Prostate gland (tissue), 2 donors: ENCODE results near the gene MYCBPAP. TPM values are rescaled to one million over a fixed set of nuclear protein-coding genes. Genes with fewer than 3 reads are reported as not detected.

Source experiments
- DNase-seq: peaks from one replicate; pipeline ENCODE4 v3.0.0-alpha.2; 2019; ENCODE audit warnings: low spot score
- H3K27ac ChIP-seq, 2 donors: fragments of 200-600 bp; sonication (generic); 2 replicates each; pipeline ENCODE4 v1.5.1; 2017 to 2019
- H3K27me3 ChIP-seq: fragments of 200-600 bp; sonication (generic); replicated peaks from 2 replicates; pipeline ENCODE4 v1.5.1; 2019; ENCODE audit not compliant: insufficient read depth
- H3K36me3 ChIP-seq, 2 donors: fragments of 200-600 bp; sonication (generic); 1 replicate in 1 of 2; 2 replicates in 1 of 2; pipeline versions ENCODE4 v1.5.1 to v1.8.1; 2017 to 2019
- H3K4me1 ChIP-seq: fragments of 200-600 bp; sonication (generic); replicated peaks from 2 replicates; pipeline ENCODE4 v1.5.1; 2019
- H3K4me3 ChIP-seq, 2 donors: fragments of 200-600 bp; sonication (generic); 2 replicates each; pipeline ENCODE4 v1.5.1; 2017 to 2019
- H3K9me3 ChIP-seq: fragments of 200-600 bp; sonication (generic); 2 replicates; pipeline ENCODE4 v1.5.1; 2017
- POLR2A ChIP-seq: fragments of 450-650 bp; IDR thresholded peaks from one replicate; pipeline ENCODE4 v1.6.1; 2016; ENCODE audit warnings: antibody characterized with exemption, mild to moderate bottlenecking
- POLR2AphosphoS5 ChIP-seq: sonication (generic); formaldehyde crosslinking; IDR thresholded peaks from one replicate; pipeline ENCODE4 v1.6.1; 2017; ENCODE audit warnings: antibody characterized with exemption
- WGBS: methylation state at CpG from one replicate; pipeline ENCODE4 v1.1.5; 2018; 5-methylcytosine and 5-hydroxymethylcytosine counted together
- intact Hi-C: fragments of 100-400 bp; cut with DNase I; formaldehyde crosslinking; loops from one replicate; pipeline ENCODE4 v1.14.2; 2022
- total RNA-seq, 2 donors: library from RNA; depleted of rRNA; stranded (reverse); fragments of >200 nt; gene quantifications; one replicate each; pipeline ENCODE4 v1.1.0, GENCODE V29; 2016
- TF ChIP-seq, protein P1 (sequence below), 4 experiments: fragments of 200-600 bp in 2 of 4; fragments of 450-650 bp in 2 of 4; sonication (generic) in 2 of 4; IDR thresholded peaks; 1 replicate in 3 of 4; 2 replicates in 1 of 4; pipeline ENCODE4 v1.5.1; 2016 to 2019; ENCODE audit warnings: antibody characterized with exemption in 4 of 4, mild to moderate bottlenecking in 2 of 4, moderate library complexity in 2 of 4

MYCBPAP gene
- total RNA-seq, 2 donors from 2014 or later, result 0.14 to 12.6 TPM

GRCh38 chr17:50564916-50565315 lies 56.7 kb downstream of the MYCBPAP start:
- H3K27me3 ChIP-seq, result peaks cover 8% of the 10 kb centered on the region
- no peak for DNase-seq
- intact Hi-C loops, result no loop called here
- no peak overlapping the region for H3K4me3 ChIP-seq
- WGBS, result 14% methylated on average over 18 of the region's 19 CpGs
- no peak overlapping the region for H3K27ac ChIP-seq
- H3K9me3 ChIP-seq, result no peaks in the 10 kb centered on the region
- TF ChIP-seq, protein P1, sequence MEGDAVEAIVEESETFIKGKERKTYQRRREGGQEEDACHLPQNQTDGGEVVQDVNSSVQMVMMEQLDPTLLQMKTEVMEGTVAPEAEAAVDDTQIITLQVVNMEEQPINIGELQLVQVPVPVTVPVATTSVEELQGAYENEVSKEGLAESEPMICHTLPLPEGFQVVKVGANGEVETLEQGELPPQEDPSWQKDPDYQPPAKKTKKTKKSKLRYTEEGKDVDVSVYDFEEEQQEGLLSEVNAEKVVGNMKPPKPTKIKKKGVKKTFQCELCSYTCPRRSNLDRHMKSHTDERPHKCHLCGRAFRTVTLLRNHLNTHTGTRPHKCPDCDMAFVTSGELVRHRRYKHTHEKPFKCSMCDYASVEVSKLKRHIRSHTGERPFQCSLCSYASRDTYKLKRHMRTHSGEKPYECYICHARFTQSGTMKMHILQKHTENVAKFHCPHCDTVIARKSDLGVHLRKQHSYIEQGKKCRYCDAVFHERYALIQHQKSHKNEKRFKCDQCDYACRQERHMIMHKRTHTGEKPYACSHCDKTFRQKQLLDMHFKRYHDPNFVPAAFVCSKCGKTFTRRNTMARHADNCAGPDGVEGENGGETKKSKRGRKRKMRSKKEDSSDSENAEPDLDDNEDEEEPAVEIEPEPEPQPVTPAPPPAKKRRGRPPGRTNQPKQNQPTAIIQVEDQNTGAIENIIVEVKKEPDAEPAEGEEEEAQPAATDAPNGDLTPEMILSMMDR (IDR thresholded peaks at IDR 0.05), result no peak
- no peak for TF ChIP-seq POLR2A
- no peak for TF ChIP-seq POLR2AphosphoS5
- peaks cover 10% of the 10 kb centered on the region for H3K4me1 ChIP-seq
- no peaks in the 10 kb centered on the region for H3K36me3 ChIP-seq

DNA sequence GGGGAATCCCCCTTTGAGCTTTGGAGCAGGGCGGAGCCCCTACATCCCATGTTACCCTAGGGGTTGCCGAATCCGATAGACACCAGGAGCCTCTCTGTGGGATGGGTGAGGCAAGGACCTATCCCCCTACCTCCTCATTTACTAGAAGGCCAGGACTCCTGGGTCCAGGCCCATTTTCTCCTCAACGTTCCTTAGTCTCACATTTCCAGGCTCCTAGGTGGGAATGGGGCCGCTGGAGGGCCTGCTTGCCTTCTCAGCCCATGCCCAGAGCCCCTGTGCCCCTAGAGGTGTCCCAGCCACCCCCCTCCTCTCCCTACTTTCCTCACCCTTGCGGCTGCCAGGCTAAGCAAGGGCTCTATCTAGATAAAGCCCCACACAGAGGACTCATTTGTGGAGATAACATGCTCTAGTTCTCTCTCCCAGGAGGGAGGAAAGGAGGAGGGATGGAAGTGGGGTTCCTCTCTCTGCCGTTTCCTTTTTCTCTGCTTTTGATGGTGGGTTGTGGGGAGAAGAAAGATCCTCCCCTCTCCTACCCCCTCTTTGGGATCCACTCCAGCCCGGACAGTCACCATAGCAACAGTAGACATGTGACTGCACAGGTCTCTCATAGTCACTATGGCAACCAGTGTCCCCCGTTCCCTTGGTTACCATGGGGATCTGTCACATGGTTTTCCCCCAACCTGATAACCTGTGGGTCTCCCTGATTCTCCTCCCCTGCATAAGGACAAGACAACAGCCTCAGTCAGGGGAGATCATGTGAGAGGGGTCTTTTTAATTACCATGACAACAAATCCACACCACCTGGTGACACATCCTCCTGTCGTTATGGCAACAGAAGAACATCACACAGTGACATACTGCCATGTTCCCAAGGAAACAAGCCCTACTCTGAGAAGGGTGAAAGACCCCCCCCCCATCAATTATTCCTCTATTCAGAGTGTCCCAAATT lies 57.4 kb downstream of the MYCBPAP start:
- 51% methylated on average over 10 of the region's 10 CpGs for WGBS

DNA sequence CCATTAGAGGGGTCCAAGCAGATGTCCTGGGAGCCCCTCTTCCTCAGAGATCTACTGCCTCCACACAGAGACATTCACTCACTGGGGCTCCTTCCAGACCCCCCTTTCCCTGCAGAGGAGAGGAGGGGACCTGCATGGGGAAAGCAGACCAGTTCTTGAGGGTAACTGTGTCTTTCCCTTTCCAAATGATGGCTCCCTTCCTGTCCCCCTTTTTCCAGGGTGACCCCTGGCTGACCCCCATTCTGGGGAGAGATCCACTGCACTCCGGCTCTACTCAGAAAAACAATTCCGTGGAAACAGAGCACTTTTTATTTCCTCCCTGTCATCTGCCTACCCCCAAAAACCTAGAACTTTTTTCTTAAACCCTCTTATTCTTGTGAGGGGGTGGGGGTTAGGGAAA lies 58.6 kb downstream of the MYCBPAP start:
- Histone ChIP-seq H3K27me3 (no peaks in the 10 kb centered on the region), H3K4me3 (no peak overlapping the region), H3K27ac (no peak overlapping the region), H3K9me3 (no peaks in the 10 kb centered on the region), H3K36me3 (no peaks in the 10 kb centered on the region), H3K4me1 (no peaks in the 10 kb centered on the region)
- no peak for DNase-seq
- WGBS, result 28% methylated on average over 2 of the region's 2 CpGs
- intact Hi-C loops, result no loop called here
- TF ChIP-seq, protein P1 (IDR thresholded peaks at IDR 0.05), result no peak
- TF ChIP-seq POLR2AphosphoS5, result no peak

More for the DNA sequence above, 57.4 kb downstream of the MYCBPAP start:
- H3K36me3 ChIP-seq, result no peaks in the 10 kb centered on the region
- H3K9me3 ChIP-seq, result no peaks in the 10 kb centered on the region
- H3K27ac ChIP-seq, result no peak overlapping the region
- TF ChIP-seq, protein P1 (IDR thresholded peaks at IDR 0.05), result no peak
- TF ChIP-seq POLR2AphosphoS5, result no peak
- TF ChIP-seq POLR2A, result no peak
- peaks cover 7% of the 10 kb centered on the region for H3K27me3 ChIP-seq
- H3K4me1 ChIP-seq, result peaks cover 9% of the 10 kb centered on the region
- DNase-seq, result no peak
- no peak overlapping the region for H3K4me3 ChIP-seq
- intact Hi-C loops, result no loop called here

GRCh38 chr17:50568659-50569058 lies 60.4 kb downstream of the MYCBPAP start:
- Histone ChIP-seq H3K4me3 (no peak overlapping the region), H3K27me3 (no peaks in the 10 kb centered on the region), H3K9me3 (no peaks in the 10 kb centered on the region), H3K36me3 (no peaks in the 10 kb centered on the region), H3K27ac (no peak overlapping the region), H3K4me1 (no peaks in the 10 kb centered on the region)
- intact Hi-C loops, result no loop called here
- DNase-seq, result no peak
- WGBS, result 88% methylated on average over 12 of the region's 12 CpGs
- TF ChIP-seq, protein P1 (IDR thresholded peaks at IDR 0.05), result no peak
- TF ChIP-seq POLR2AphosphoS5 (no peak), POLR2A (no peak)

DNA sequence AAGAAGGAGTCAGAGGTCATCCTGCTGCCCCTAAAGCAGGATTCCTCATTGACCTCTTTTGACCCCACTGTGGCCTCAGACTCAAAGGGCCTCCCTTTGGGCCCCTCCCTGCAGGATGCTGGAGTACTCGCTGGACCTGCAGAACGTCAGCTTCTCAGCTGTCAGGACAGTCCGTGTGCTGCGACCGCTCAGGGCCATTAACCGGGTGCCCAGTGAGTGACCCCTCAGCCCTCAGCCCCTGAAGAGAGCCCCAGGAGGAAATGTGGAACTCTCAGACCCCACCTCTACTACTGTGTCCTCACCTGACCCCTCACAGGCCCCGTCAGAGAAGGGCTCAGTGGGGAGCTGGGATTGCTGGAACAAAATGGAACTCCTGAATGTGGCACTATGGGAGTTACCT lies 61.4 kb downstream of the MYCBPAP start:
- intact Hi-C loops, result no loop called here
- no peak for DNase-seq
- no peak overlapping the region for H3K27ac ChIP-seq
- no peaks in the 10 kb centered on the region for H3K4me1 ChIP-seq
- no peak for TF ChIP-seq POLR2A
- no peak for TF ChIP-seq POLR2AphosphoS5
- TF ChIP-seq, protein P1 (IDR thresholded peaks at IDR 0.05), result no peak
- 92% methylated on average over 7 of the region's 7 CpGs for WGBS
- no peaks in the 10 kb centered on the region for H3K27me3 ChIP-seq
- no peaks in the 10 kb centered on the region for H3K36me3 ChIP-seq
- H3K9me3 ChIP-seq, result no peaks in the 10 kb centered on the region
- no peak overlapping the region for H3K4me3 ChIP-seq
